ENCODE measurements around the gene PRKAG1.

DNA sequence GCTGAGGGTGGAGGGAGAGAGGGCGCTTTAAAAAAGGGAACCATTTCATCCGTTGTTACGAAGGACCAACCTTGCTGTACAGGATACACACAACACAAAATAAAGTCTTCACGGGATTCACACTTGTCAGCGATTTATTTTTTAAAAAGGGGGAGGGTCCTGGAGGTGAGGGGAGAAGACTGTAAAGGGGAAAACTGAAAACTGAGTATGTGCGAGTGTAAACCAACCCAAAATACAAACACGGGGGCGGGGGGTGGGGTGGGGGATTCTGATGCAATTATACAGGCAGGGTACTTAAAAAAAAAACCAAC, 499 bp upstream of the PRKAG1 start:
- TF ChIP-seq, protein P1, sequence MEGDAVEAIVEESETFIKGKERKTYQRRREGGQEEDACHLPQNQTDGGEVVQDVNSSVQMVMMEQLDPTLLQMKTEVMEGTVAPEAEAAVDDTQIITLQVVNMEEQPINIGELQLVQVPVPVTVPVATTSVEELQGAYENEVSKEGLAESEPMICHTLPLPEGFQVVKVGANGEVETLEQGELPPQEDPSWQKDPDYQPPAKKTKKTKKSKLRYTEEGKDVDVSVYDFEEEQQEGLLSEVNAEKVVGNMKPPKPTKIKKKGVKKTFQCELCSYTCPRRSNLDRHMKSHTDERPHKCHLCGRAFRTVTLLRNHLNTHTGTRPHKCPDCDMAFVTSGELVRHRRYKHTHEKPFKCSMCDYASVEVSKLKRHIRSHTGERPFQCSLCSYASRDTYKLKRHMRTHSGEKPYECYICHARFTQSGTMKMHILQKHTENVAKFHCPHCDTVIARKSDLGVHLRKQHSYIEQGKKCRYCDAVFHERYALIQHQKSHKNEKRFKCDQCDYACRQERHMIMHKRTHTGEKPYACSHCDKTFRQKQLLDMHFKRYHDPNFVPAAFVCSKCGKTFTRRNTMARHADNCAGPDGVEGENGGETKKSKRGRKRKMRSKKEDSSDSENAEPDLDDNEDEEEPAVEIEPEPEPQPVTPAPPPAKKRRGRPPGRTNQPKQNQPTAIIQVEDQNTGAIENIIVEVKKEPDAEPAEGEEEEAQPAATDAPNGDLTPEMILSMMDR (IDR thresholded peaks at IDR 0.05): no peak
- TF ChIP-seq POLR2A (IDR thresholded peaks at IDR 0.05) (no peak), POLR2AphosphoS5 (IDR thresholded peaks at IDR 0.05) (no peak)
